PC-3 (cell line): ENCODE data around the gene B4GALT5.

Experiments
- EZH2 ChIP-seq: fragments of 300-600 bp; sonication (generic); IDR thresholded peaks from one replicate; pipeline ENCODE4 v1.6.1; 2017; ENCODE audit warnings: antibody characterized with exemption, mild to moderate bottlenecking, low read length; ENCODE audit not compliant: unreplicated experiment
- EZH2phosphoT487 ChIP-seq: fragments of 300-600 bp; sonication (generic); IDR thresholded peaks from 2 replicates; pipeline ENCODE4 v1.6.1; 2018; ENCODE audit warnings: mild to moderate bottlenecking, antibody characterized with exemption, low read length, borderline replicate concordance

- TF ChIP-seq EZH2 (no peak), EZH2phosphoT487 (no peak)
Measured at GRCh38 chr20:49616154-49617007, 97.3 kb downstream of the B4GALT5 start.
